HFFc6 (cell line): ENCODE results near the gene GXYLT2. TPM values are rescaled to one million over a fixed set of nuclear protein-coding genes. Genes with fewer than 3 reads are reported as not detected.

ENCODE experiments used
- DNase-seq: peaks from one replicate; pipeline ENCODE4 v3.0.0-alpha.2; 2018
- H3K27ac Mint-ChIP-seq: 2 replicates; pipeline ENCODE4 v1.8.0; 2020; ENCODE audit warnings: mild to moderate bottlenecking, mixed read lengths
- H3K27me3 Mint-ChIP-seq: 2 replicates; pipeline ENCODE4 v1.8.0; 2021; ENCODE audit warnings: mild to moderate bottlenecking, moderate library complexity, mixed read lengths; ENCODE audit not compliant: insufficient read depth
- H3K36me3 Mint-ChIP-seq: 2 replicates; pipeline ENCODE4 v1.8.0; 2021; ENCODE audit warnings: low read depth, mixed read lengths
- H3K4me1 Mint-ChIP-seq: 2 replicates; pipeline ENCODE4 v1.8.0; 2020; ENCODE audit warnings: low read depth, mixed read lengths
- H3K4me3 Mint-ChIP-seq: 2 replicates; pipeline ENCODE4 v1.8.0; 2020; ENCODE audit warnings: mild to moderate bottlenecking, moderate library complexity, mixed read lengths
- H3K9me3 Mint-ChIP-seq: 2 replicates; pipeline ENCODE4 v1.8.0; 2020; ENCODE audit warnings: mild to moderate bottlenecking, mixed read lengths
- CTCF ChIP-seq: fragments of 200-600 bp; sonication (generic); IDR thresholded peaks from 2 replicates; pipeline ENCODE4 v1.5.0; 2021; ENCODE audit warnings: antibody characterized with exemption, mild to moderate bottlenecking
- total RNA-seq, 6 experiments: library from RNA; stranded (reverse); fragmentation: NEBNext Ultra II Directional; extraction: Animal tissue kit (Norgen Biotek cat#: 25700); gene quantifications; 2 replicates in 1 of 6; 3 replicates in 5 of 6; pipeline ENCODE4 v1.2.3, GENCODE V29; 2021

Gene GXYLT2
- total RNA-seq, 6 experiments from 2014 or later, result 2.0 to 4.2 (median 2.8) TPM

GRCh38 chr3:72977060-72977808 lies 89.4 kb downstream of the GXYLT2 start:
- no peaks in the 10 kb centered on the region for H3K36me3 Mint-ChIP-seq
- no peak overlapping the region for H3K4me3 Mint-ChIP-seq
- H3K27me3 Mint-ChIP-seq, result peaks cover 7% of the 10 kb centered on the region; the same call in 1 of the 2 replicates
- no peak for DNase-seq
- no peak overlapping the region for H3K27ac Mint-ChIP-seq
- peak; percentile 56 for TF ChIP-seq CTCF
- H3K9me3 Mint-ChIP-seq, result no peaks in the 10 kb centered on the region
- H3K4me1 Mint-ChIP-seq, result no peaks in the 10 kb centered on the region

DNA sequence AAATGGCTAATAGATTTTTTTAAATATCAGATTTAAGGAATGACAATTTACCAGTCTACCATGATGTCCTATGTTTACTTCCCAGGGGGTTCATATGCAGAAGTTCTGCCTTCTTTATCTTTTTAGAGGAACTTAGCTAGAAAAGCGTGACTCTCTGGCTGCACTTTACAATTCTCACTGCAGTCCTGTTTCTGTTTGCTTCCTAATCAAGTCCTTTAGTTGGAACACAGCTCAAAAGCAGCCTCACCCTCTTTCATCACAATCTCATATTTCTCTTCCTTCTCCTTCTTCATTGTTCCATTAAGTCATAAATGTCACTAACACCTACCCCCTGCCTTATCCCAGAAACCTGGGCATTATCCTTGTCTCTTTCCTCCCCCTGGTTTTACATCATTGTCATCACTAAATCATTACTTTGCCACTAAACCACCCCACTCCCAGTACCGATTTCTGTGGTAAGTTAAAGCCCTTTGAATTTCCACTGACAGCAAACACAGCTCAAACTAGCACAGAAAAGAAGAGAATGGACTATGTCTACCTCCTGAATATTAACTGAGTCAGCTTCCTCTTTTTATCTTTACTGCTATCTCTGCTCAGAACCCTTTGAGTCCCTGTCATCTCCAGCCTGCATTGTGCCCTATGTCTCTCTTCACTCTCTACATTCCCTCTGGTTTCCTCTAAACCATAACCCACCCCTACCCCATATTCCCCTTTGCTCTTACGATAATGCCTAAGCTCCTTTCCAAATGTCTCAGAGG lies 94.9 kb downstream of the GXYLT2 start:
- peaks cover 18% of the 10 kb centered on the region for H3K9me3 Mint-ChIP-seq
- TF ChIP-seq CTCF, result no peak
- H3K27me3 Mint-ChIP-seq, result peaks cover 7% of the 10 kb centered on the region; the same call in 1 of the 2 replicates
- 0 out of 2 replicates have a peak, but pooled peaks cover 5% of the 10 kb centered on the region for H3K4me1 Mint-ChIP-seq
- no peak overlapping the region for H3K4me3 Mint-ChIP-seq
- peaks cover 10% of the 10 kb centered on the region for H3K36me3 Mint-ChIP-seq
- DNase-seq, result no peak
- no peak overlapping the region for H3K27ac Mint-ChIP-seq

GRCh38 chr3:72985576-72985975 lies 97.7 kb downstream of the GXYLT2 start:
- Mint-ChIP-seq H3K27ac (no peak overlapping the region), H3K9me3 (peaks cover 18% of the 10 kb centered on the region), H3K4me3 (no peak overlapping the region), H3K4me1 (0 out of 2 replicates have a peak, but pooled peaks cover 5% of the 10 kb centered on the region), H3K36me3 (peaks cover 10% of the 10 kb centered on the region), H3K27me3 (no peaks in the 10 kb centered on the region; the same call in none of the 2 replicates)
- no peak for DNase-seq
- no peak for TF ChIP-seq CTCF

DNA sequence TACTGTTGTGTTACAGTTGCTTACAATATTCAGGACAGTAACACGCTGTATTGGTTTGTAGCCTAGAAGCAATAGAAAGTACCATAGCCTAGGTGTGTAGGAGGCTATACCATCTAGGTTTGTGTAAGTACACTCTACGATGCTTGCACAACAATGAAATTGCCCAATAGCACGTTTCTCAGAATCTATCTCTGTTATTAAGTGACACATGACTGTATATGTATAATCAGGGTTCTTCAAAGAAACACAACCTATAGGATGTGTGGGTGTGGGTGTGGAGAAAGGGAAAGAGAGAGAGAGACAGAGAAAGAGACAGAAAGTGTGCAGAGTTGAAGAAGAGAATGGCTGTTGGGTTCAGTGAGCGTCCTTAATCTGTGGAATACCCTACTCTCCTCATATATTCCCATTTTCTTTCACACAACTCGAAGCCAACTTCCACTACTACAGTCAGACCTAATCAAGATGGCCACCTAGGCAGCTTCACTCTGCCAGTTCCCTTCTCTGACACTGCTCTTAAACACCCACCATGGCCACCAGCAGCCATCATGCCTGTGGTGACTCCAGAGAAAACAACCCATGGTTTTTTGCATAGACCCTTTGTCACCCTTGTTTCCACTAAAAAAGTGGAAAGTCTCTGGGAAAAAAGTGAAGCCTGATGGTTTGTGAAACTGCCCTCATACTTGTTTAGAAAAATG lies 103.0 kb downstream of the GXYLT2 start:
- H3K4me3 Mint-ChIP-seq, result no peak overlapping the region
- peaks cover 5% of the 10 kb centered on the region for H3K9me3 Mint-ChIP-seq
- H3K4me1 Mint-ChIP-seq, result no peaks in the 10 kb centered on the region
- no peak for DNase-seq
- no peak for TF ChIP-seq CTCF
- no peaks in the 10 kb centered on the region; the same call in none of the 2 replicates for H3K27me3 Mint-ChIP-seq
- no peak overlapping the region for H3K27ac Mint-ChIP-seq
- peaks cover 4% of the 10 kb centered on the region; the same call in 1 of the 2 replicates for H3K36me3 Mint-ChIP-seq

GRCh38 chr3:72991522-72991921 lies 103.7 kb downstream of the GXYLT2 start:
- Mint-ChIP-seq H3K4me3 (no peak overlapping the region), H3K27me3 (no peaks in the 10 kb centered on the region; the same call in none of the 2 replicates), H3K9me3 (no peaks in the 10 kb centered on the region), H3K27ac (no peak overlapping the region), H3K4me1 (no peaks in the 10 kb centered on the region), H3K36me3 (no peaks in the 10 kb centered on the region)
- DNase-seq, result no peak
- TF ChIP-seq CTCF, result no peak
